ENCODE results near the gene GRIK4.

Gene GRIK4

DNA sequence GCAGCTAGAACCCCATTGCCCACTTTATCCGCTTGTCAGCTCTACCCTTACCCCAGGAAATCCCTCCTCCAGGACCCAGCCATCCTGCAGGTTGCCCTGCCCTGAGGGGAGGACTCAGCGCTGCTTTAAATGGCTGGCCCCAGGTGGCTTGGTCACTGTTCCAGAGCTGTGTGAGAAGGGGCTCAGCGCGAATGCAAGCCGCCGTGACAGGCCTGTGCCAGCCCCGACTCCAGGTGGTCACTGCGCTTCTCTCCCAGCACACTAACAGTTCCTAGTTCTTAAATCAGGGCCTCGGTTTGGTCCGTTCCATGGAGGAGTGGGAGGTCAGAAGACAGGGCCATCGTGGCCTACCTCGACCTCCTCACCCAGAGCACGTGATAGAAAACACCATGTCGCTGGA, 446.6 kb downstream of the GRIK4 start:
- no peak for DNase-seq (ENCODE audit: low read depth)

DNA sequence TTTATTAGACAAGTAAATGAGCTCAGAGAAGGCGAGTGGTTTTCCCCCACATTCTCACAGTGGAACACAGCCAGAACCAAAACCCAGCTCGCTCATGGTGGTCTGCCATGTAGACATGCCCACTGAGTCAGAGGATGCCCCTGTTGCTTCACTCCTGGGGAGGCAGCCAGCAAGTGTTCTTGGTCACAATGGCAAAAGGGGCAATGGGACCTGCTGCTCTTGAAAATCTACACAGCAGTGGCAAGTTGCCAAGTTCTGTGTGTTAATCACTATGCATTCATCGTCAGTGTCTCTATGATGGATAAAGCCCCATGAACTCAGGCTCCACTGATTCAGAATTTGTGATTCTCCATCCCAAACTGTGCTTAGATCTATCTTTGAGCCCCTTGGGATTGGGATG, 447.6 kb downstream of the GRIK4 start:
- no peak for DNase-seq (ENCODE audit: low read depth)

DNA sequence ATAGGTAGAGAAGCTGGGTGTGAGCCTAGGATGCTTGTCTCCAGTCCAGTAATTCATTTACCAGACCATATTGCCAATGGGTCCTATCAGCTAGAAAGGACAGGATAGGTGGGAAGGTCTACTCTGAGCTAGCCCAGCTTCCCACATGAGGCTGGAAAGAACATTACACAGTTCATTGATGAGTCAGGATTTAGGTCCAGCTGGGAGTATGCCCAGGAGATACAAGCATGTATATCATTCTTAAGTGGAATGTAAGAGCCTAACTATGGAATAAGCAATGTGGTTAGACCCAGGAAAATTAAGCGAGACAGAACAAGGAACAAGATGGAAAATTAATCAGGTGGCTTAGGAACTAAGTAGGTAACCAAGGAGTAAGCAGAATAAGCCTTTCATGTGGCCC, 453.3 kb downstream of the GRIK4 start:
- DNase-seq (ENCODE audit: low read depth): no peak

DNA sequence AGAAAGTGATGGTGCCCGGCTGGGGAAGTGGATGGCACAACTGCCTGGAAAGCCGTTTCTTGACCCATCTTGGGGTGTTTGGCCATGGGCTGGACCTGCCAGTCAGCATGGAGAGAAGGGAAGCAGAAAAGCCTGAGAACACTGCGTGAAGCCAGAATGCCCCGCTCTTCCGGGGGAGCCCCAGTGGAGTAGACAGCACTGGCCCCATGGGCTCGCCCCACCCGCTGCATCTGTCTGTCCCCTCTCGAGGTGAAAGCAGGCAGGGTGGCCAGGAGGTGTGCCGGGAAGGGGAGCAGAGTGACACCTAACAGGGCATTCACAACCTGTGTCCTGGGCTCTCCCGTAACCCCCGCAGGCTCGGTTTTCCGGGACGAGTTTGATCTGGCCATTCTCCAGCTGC, 455.3 kb downstream of the GRIK4 start:
- DNase-seq (ENCODE audit: low read depth): no peak

DNA sequence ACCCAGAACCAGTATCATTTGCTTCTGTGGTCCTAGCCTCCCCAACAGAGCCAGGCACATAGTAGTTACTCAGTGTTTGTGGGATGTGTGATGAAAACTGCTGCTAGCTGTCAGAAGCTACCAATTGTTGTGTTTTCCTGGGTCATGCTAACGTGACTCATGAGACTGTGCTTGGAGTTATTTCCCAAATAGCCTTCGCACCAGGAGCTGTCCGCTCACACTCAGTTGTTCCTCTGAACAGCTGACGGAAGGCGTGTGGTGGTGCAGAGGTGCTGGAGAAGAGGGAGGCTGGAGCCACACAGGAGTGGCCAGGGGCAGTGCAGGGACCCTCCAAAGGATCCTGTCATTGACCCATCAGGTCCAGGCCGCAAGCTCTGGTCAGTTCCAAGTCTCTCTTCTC, 458.4 kb downstream of the GRIK4 start:
- no peak for DNase-seq (ENCODE audit: low read depth)

DNA sequence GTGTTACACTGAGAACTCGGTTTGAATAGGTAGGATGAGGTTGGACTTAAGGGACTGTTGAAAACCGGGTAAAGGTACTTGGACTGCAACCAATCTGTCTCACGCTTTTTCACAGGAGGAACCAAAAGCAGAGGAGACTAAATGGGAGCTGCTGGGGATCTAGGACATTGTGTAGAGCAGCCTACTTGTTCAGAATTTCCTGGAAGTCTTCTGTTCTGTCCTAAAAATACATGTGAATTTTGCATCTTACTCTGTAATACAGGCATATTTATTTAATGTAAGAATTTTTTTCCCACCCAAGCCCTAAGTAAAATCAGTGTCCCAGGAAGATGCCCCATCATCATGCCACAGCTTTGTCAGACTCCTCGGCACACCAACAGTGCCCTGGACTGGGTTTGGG, 460.3 kb downstream of the GRIK4 start:
- DNase-seq (ENCODE audit: low read depth): no peak

DNA sequence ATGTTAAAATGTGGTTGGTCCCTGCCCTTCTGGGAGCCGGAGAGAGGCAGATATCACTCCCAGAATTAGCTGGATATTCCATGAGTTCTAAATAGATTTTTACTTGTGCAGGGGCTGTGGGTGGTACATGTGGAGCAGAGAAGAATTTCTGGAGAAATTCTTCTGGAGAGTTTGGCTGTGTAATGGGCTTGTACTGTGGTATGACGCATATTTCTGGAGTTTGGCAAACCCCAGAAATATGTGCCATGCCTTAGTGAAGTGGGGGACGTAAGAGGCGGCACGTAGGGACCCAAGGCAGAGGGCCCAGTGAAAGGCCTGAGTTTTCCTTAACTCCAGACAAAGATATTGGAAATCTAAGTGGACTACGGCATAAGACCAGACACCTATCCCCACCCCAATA, 461.1 kb downstream of the GRIK4 start:
- DNase-seq (ENCODE audit: low read depth): no peak

DNA sequence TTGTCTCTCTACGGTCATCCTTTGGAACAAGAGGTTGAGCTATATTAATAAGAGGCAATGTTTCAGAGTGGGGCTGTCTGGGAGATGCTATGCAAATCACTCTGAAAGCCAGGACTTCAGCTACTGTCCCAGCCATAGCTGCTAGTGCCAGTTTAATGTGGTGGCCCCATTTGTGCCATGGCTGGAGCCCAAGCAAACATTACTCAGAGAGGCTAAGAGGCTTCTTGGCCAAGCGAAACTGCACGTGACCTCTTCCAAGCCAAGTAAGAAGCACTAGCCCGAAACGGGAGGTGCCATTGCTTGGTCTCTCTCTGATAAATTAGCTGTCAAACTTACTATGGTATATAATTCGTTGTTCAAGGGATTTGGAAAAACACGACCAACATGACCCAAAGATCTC, 462.0 kb downstream of the GRIK4 start:
- DNase-seq (ENCODE audit: low read depth): no peak

DNA sequence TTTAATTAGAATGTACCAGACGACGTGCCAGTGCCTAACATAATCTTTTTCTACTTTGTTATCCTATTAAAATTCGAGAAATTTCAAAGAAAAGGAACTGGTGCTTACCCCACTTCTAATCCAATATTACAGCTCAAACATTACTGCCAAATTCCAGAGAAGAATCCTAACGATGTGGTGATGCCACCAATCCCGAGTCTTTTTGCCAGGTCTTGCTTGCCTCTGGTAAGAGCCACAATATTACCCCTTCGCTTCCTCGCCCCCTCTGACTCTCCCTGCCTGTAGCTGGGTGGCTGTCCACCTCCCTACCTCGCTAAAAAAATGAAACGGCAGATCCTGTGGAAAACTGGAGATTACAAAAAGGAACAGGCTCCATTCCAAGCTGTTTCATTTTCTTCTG, 462.9 kb downstream of the GRIK4 start:
- no peak for DNase-seq (ENCODE audit: low read depth)

DNA sequence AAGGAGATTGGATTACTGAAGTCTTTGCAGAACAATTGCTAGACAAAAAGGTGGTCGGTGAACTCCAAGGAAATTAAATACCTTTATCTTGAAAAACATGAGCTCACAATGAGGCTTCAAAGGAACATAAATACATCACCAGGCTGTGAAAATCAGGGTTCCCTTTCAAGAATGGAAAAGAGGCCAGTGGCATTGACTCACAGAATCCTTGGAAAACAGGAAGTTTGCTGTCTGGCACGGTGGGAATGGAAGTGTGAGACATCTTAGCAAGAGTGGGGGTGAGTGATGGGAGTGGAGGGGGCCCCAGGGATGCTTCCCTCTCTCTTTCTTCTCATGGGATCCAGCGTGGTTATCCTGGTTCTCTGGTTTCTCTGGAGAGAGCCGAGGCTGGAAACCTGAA, 463.4 kb downstream of the GRIK4 start:
- no peak for DNase-seq (ENCODE audit: low read depth)

DNA sequence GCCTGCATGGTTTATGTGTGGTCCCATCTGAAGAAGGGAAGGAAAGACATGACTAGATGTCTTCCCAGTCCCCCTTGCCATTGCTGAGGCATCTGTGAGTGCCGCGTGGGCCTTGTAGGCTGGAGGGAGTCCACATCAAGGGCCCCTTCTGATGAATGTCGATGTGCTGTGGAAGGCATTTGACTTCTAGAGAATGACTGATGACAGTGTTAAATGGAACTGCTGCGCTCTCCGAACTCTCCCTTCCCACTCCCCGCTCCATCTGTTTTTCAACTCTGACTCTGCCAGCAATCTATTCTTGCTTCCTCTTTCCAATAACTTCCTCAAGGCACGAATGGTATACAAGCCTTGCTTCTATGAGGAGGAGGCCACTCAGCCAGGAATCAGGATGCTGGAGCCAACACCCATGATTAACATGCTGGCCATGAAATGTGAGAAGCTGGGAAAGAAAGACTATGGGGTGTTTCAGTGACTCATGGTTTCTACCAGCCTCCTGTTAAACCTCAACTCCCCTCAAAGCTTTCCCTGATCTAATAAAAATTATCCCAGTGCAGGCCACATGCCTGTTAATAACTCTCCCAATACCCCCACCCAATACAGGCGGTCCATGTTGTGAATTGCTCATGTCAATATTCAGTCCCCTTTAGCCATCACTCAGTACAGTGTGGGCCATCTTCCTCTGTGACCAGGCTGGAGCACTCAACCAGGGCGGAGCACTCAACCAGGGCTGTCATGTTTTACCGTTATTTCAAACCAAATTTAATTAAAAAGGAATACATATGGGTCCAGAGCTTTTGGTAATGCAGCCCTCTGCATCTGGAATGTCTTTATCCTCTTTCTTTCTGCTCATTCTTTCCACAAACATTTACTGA, 466.0 kb downstream of the GRIK4 start:
- DNase-seq (ENCODE audit: low read depth): no peak

DNA sequence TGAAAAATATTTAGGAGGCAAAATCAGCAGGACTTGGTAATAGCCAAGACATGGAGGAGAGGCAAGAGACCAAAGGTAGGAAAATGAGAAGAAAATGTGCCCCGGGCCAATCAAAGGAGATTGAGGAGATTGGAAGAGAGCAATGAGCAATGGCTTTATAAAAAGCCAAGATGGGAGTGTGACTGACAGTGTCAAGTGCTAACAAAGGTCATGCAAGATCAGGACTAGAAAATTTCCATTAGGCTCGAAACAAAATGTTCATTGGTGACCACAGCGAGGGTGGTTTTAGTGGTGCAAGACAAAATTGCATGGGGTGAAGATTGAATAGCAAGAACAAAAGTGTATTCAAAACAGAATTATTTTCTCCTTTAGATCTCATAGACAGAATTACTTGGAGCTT, 467.2 kb downstream of the GRIK4 start:
- DNase-seq (ENCODE audit: low read depth): no peak

DNA sequence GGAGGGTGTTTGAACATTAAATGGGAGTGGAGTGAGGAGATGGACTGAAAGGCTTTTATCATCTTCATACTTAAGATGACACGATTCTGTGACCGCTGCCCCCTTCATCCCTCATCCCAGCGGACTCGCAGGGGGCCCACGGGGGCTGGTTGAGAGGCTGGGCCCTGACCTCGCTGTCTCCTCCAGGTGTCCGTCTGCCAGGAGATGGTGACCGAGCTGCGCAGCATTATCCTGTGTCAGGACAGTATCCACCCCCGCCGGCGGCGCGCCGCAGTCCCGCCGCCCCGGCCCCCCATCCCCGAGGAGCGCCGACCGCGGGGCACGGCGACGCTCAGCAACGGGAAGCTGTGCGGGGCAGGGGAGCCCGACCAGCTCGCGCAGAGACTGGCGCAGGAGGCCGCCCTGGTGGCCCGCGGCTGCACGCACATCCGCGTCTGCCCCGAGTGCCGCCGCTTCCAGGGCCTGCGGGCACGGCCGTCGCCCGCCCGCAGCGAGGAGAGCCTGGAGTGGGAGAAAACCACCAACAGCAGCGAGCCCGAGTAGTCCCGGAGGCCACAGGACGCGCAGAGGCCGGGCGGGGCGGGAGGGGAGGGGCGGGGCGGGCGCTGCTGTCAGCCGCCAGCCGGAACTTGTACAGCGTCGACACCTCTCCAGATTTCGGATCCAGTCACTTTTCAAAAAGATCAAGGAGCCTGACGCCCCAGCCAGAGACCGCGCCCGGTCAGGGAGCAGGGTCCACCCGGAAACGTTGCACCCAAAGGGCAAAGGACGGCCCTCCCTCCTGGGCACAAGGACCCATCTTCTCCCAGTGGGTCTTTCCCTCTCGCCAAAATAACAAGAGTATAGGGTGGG, 474.4 kb downstream of the GRIK4 start:
- no peak for DNase-seq (ENCODE audit: low read depth)

DNA sequence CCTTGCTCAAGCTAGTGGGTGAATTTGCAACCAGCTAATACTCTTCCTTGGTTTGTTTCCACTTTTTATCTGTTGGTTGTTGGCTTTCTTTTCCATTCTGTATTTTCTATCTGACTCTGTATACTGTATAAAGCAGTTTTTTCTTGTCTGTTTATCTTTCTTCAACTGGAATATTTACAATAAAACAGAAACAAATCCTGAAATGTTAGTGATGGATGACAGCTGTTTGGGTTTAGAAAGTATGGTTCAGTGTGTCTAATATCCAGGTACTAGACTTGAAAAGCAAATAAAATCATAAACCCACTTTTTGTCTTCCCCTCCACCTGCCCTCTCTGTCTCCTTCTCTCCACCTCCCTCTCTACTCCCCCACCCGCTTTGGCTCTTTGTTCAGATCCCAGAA, 477.1 kb downstream of the GRIK4 start:
- DNase-seq (ENCODE audit: low read depth): no peak

DNA sequence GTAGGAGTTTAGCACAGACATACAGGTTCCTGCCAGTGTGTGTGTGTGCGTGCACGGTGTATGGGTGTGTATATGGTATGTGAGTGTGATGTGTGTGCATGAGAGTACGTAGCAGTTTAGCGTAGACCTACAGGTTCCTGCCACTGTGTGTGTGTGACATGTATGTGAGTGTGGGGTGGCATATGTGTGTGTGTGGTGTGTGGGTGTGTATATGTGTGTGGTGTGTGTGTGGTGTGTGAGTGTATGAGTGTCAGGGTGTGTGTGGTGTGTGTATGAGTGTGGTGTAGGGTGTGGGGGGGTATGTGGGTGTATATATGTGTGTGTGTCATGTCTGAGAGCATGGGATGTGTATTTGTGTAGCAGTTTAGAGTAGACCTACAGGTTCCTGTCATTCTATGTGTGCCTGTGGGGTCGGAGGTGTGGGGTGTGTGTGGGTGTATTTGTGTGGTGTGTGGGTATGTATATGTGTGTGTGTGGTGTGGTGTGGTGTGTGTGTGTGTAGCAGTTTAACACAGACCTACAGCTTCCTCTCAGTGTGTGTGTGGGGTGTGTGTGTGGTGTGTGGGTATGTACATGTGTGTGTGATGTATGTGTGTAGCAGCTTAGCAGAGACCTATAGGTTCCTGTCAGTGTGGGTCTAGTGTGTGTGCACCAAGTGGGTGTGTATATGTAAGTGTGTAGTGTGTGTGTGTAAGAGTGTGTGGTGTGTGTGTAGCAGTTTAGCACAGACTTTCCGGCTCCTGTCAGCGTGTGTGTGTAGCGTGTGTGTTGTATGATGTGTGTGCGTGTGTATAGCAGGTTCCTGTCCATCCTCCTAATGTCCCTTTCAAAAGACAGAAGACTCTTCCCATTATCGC, 480.5 kb downstream of the GRIK4 start:
- no peak for DNase-seq (ENCODE audit: low read depth)

DNA sequence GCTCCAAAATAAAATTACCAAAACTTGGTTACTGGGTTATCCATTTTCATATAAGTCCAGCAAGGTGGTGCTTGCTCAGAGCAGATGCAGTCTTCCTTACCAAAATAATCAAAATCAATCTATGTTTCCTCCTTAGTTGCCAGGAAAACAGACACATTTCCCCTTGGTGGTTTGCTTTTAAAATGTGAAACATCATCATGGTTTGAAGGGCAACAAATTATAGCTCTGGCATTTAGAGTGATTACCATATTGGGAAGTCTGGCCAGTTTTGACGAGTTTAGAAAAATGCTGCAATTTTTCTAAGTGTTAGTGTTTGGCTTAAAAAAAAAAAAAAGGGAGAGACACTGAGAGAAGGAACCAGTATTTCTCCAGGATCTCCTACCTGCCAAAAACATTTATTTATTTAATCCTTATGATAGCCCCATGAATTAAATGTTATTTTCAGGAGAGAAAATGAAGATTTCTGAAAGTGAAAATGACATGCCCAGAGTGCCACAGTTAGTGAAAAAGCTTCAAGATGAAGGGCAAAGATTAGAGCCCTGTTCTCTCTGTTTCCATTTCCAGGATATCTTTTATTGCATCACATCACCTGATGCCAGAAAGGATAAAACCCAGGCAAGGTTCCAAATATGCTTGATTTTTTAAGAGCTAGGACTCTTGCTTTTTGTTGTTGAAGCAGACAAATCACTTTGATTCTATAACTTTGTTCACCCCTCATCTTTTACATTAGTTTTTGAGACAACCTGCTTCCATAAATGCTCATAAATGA, 482.7 kb downstream of the GRIK4 start:
- DNase-seq (ENCODE audit: low read depth): no peak

DNA sequence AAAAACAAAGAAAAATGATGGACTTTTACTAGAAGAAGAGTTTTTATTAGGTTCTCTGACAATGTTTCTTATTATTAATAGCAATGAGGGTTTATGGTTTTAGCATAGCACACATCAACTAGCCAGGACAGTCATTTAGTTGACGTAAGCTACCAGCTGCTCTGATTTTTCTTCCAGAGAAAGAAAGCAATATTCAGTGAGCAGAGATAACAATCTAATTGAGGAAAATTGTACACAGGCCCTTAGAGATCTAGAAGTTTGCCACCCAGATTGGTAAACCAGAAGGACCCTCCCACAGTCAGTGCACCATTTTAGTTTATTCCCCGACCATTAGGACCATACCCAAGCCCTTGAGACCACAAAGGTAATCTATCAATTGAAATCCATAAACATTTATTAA, 483.6 kb downstream of the GRIK4 start:
- DNase-seq (ENCODE audit: low read depth): no peak

DNA sequence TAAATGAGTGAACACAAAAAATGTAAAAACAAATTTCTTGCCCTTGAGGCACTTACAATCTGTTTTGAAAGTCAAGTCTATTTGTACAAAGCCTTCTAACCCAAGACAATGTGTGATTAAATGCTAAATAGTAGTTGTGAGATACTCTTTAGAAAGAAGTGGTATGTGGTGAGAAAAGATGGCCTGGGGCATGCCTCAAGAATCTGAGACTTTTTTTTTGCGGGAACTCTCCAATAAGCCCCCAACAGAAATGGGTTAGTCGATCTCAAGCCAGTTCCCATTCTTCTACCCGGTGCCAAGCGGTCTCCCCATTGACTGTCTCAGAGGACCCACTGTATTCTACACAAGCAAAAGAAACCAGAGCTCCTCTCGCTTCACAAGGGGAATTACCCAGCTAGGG, 485.4 kb downstream of the GRIK4 start:
- no peak for DNase-seq (ENCODE audit: low read depth)

DNA sequence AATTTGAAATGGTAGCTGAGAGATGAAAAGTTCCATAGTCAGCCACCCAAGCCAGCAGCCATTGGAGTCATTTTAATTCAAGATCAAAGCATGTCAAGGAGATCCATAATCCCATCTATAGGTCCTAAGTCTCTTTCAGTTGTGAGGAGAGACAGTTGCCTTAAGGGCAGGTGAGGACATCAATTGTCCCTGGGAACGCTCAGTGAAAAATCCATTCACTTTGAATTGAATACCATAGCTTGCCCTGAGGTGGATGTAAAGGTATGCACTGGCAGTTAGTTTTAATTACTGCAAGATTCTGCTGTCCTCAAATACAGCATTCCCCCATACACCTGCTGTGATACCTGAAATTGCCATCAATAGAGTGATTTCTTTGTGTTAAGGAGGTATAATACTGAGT, 487.0 kb downstream of the GRIK4 start:
- no peak for DNase-seq (ENCODE audit: low read depth)

DNA sequence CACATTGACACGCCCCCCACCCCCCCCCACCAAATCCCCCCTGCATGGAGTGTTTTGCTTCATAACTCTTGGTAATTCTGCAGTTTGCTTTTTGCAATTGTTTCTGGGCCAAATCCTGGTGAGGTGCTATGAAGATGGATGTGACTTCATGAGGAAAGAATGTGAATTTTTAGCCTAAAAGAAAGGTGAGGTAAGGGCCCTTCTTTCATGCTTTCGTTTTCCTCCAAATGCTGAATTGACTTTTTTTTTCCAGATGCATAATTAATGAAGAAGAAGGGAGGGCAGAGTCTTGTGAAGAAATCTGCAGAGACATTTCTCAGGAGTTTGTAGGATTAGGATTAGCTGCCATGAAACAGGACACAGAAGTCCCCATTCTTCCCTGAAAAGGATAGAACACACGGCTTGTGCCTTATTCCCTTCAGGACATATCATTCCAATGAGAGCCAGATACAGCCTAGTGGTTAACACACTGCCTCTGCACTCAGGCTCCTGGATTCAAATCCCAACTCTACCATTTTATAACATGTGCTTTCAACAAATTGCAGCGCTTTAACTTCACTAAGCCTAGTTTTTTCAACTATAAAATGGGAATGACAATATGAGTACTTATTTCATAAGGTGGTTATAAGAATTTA, 492.8 kb downstream of the GRIK4 start:
- no peak for DNase-seq (ENCODE audit: low read depth)

DNA sequence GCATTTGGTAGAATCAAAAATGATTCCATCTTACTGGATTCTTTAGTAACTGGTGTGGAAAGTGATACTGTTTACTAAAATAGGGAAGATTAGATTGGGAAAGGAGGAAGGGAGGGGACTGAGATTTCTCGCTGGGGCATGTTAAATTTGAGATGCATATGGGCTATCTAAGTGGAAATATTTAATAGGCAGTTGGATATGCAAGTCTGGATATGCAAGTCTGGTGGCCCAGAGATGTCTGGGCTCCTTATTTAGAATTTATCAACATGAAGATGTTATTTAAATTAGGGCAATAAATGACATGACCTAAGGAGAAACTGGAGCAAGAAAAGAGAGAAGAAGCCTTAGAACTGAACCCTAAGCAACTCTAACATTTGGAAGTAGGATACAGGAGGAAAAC, 495.4 kb downstream of the GRIK4 start:
- no peak for DNase-seq (ENCODE audit: low read depth)
